Panc1 (cell line): ENCODE results near the gene TAF6.
A peak's percentile ranks its signal among the peaks of the same experiment; 100 is the strongest.

Source experiments
- POLR2AphosphoS5 ChIP-seq: IDR thresholded peaks from 2 replicates; pipeline ENCODE4 v1.6.1; 2012; ENCODE audit warnings: mild to moderate bottlenecking, low read depth, low read length, moderate library complexity
- TF ChIP-seq, protein P1 (sequence below), 2 experiments: IDR thresholded peaks; 2 replicates each; pipeline ENCODE4 v1.6.1; 2011 to 2012; ENCODE audit warnings: low read depth in 2 of 2, control low read depth in 1 of 2, low read length in 1 of 2, mild to moderate bottlenecking in 1 of 2, moderate library complexity in 1 of 2; ENCODE audit not compliant: insufficient read depth in 1 of 2
- TF ChIP-seq, protein P2 (sequence below): fragments of 450-650 bp; IDR thresholded peaks from 2 replicates; pipeline ENCODE4 v1.5.1; 2017; ENCODE audit warnings: mild to moderate bottlenecking

DNA sequence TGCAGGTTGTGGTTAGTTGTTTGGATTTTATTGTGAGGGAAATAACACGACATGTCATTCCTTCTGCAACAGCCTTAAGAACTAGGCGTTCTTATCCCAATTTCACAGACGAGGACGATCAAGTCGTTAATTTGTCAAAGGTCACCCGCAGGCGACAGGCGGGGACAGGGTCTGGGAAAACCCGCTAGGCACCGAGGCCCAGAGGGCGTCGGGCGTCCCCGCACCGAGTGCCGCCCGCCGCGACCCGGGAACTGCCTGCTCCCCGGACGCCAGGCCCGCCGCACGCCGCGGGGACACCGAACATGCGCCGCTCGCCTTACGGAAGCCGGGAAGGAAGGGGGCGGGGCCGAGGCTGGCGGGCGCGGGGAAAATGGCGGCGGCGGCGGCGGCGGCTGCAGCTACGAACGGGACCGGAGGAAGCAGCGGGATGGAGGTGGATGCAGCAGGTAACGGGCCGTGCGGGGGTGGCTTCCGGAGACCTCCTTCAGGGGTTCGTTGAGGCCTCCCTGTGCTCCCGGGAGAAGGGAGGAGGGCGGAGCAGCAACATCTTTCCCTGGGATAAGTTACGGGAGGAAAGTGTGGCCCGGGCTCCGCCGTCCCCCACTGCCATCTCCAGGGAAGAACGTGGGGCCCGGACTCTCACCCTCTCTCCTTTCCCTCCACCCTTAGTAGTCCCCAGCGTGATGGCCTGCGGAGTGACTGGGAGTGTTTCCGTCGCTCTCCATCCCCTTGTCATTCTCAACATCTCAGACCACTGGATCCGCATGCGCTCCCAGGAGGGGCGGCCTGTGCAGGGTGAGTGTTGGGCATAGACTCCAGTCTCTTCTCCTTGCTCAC, 30.3 kb downstream of the TAF6 start, which contains the start of gene COPS6:
- TF ChIP-seq, protein P1, sequence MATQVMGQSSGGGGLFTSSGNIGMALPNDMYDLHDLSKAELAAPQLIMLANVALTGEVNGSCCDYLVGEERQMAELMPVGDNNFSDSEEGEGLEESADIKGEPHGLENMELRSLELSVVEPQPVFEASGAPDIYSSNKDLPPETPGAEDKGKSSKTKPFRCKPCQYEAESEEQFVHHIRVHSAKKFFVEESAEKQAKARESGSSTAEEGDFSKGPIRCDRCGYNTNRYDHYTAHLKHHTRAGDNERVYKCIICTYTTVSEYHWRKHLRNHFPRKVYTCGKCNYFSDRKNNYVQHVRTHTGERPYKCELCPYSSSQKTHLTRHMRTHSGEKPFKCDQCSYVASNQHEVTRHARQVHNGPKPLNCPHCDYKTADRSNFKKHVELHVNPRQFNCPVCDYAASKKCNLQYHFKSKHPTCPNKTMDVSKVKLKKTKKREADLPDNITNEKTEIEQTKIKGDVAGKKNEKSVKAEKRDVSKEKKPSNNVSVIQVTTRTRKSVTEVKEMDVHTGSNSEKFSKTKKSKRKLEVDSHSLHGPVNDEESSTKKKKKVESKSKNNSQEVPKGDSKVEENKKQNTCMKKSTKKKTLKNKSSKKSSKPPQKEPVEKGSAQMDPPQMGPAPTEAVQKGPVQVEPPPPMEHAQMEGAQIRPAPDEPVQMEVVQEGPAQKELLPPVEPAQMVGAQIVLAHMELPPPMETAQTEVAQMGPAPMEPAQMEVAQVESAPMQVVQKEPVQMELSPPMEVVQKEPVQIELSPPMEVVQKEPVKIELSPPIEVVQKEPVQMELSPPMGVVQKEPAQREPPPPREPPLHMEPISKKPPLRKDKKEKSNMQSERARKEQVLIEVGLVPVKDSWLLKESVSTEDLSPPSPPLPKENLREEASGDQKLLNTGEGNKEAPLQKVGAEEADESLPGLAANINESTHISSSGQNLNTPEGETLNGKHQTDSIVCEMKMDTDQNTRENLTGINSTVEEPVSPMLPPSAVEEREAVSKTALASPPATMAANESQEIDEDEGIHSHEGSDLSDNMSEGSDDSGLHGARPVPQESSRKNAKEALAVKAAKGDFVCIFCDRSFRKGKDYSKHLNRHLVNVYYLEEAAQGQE (IDR thresholded peaks at IDR 0.05; ENCODE audit: insufficient read depth in 1 of 2, low read depth in 2 of 2, low read length in 1 of 2) = no peak
- TF ChIP-seq, protein P2, sequence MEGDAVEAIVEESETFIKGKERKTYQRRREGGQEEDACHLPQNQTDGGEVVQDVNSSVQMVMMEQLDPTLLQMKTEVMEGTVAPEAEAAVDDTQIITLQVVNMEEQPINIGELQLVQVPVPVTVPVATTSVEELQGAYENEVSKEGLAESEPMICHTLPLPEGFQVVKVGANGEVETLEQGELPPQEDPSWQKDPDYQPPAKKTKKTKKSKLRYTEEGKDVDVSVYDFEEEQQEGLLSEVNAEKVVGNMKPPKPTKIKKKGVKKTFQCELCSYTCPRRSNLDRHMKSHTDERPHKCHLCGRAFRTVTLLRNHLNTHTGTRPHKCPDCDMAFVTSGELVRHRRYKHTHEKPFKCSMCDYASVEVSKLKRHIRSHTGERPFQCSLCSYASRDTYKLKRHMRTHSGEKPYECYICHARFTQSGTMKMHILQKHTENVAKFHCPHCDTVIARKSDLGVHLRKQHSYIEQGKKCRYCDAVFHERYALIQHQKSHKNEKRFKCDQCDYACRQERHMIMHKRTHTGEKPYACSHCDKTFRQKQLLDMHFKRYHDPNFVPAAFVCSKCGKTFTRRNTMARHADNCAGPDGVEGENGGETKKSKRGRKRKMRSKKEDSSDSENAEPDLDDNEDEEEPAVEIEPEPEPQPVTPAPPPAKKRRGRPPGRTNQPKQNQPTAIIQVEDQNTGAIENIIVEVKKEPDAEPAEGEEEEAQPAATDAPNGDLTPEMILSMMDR = no peak
- peak; percentile 94 for TF ChIP-seq POLR2AphosphoS5
